ENCODE measurements around the gene PKD1L1.

The PKD1L1 gene

GRCh38 chr7:47901542-47901941, 46.7 kb downstream of the PKD1L1 start:
- no peak for DNase-seq

DNA sequence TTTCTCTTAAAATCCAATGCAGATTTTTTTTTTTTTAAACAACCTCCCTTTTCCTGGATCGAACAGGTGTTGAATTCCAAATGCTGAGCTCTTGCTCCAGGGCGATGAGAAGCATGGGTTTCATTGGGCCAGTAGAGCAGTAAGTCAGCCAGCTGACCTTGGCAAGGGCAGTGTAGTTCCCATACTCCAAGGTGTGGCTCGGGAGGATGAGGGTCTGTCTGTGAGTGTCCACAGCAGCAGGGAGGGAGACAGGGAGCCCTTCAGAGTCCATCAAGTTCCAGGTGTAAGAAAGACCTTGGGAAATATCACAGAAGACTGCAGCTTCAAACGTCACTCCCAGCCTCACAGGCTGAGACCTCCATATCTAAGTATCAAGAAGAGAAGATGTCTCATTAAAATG, 50.4 kb downstream of the PKD1L1 start:
- no peak for DNase-seq

GRCh38 chr7:47896809-47897423, 51.4 kb downstream of the PKD1L1 start:
- DNase-seq, result no peak

GRCh38 chr7:47895026-47895425, 53.2 kb downstream of the PKD1L1 start:
- no peak for DNase-seq

DNA sequence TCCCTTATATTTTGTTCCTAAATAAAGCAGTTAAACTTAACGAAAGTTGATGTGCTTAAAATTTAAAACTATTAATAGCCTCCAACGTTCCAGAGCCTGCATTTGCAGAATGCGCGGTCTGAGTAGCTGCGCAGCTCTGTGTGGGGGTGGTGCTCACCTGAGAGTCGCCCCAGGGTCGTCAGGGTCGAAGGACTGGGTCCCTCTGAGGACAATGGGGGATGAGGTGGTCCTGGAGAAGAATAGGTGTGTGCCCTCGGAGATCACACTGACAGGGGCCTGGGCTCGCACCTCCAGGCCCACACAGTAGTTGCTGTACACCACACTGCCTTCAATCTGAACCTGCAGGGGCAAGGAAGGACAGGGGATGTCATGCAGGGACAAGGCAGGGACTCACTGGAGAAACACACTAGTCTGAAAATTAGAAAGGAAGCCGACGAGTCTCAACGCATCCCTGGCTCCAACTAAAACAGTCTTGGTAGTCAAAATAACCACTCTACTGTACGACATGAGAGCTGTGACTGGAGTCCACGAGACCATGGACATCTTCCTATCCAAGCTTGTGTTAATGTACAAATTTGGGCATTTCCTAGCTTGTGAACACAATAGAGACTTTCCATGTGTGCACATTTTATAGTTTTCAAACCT, 54.4 kb downstream of the PKD1L1 start:
- DNase-seq, result no peak

DNA sequence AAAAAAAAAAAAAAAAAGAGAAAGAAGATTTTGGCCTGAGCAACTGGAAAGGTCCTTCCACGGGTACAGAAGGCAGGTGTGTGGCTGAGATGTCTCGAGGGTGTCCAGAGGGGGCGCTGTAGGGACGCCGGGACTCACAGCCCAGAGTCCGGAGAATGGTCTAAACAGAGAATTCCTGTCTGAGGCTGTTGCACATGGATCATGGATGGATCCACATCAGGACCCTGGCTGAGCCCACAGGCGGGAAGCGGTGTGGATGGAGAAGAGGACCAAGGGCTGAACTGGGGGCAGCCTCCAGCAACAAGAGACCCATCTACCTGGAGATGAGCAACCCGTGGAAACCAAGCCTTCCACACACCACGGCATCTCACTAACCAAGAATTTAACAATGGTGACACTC, 55.0 kb downstream of the PKD1L1 start:
- no peak for DNase-seq

DNA sequence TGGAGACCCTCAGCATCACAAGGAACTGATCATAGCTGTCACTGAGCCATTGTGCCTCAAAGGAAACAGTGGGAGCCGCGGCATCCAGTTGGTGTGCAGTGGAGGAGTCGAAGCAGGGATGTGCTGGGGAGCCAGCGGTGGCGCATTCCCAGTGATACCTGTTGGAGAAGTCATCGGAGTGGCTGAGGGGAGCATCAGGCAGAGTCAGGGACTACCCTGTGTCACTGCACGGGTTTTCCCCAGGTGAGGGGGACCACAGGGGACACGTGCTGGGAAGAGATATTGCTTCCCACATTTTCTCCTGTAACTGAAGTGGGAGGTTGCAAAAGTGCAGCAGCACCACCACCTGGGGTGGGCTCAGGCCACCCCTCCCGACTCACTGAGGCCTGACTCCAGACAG, 57.7 kb downstream of the PKD1L1 start:
- DNase-seq, result no peak

- no peak for DNase-seq
These were observed 58.1 kb downstream of the PKD1L1 start for GRCh38 chr7:47890125-47890524.

DNA sequence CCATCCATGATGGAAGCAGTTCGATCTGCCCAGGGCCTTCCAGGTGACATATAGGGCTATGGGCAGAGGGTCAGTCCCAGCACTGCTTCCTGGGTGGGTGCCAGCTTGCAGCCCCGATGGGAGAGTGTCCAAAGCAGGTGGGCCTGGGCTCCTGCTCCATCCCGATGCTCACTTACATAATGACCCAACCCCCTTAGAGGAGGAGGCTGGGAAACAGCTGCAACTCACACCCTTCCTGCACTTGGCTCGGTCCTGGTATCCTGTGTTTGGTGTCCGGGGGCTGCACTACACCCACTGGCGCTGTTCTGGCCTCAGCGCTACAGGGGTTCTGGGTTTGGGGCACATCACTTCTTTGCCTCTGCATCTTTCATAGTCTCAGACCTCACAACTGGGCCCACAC, 58.5 kb downstream of the PKD1L1 start:
- no peak for DNase-seq

GRCh38 chr7:47888371-47889265, 59.6 kb downstream of the PKD1L1 start:
- DNase-seq, result no peak

GRCh38 chr7:47887016-47887640, 61.1 kb downstream of the PKD1L1 start:
- no peak for DNase-seq

GRCh38 chr7:47885987-47886811, 62.1 kb downstream of the PKD1L1 start:
- no peak for DNase-seq

DNA sequence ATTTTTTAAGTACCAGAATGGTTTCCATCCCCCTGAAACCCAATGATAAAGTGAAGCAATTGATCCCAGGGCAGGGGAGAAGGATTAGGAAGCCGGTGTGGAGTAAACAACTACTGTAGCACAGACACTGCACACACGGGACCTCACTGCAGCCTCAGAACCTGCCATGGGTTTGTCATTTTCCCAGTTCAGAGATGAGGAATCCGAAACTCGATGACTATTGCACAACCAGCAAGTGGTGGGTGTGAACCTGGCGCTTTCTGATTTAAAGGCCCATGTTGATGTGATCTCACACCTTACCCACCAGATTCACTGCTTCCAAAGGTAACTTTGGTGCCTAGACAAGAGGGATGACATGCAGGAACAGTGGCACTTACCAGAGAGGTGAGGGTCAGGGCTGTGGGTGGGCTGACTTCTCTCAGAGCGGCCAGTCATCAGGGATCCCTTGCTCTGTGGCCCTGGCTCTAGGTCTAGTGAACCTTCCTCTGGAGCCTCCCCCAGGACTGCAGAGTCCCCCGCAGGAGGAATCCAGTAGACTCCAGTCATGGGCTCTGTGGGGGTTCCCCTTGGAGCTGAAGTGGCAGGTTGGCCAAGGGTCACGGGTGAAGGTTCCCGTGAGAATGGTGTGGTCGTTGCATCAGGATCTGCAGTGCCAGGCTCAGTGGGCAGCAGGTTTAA, 62.8 kb downstream of the PKD1L1 start:
- DNase-seq, result no peak

DNA sequence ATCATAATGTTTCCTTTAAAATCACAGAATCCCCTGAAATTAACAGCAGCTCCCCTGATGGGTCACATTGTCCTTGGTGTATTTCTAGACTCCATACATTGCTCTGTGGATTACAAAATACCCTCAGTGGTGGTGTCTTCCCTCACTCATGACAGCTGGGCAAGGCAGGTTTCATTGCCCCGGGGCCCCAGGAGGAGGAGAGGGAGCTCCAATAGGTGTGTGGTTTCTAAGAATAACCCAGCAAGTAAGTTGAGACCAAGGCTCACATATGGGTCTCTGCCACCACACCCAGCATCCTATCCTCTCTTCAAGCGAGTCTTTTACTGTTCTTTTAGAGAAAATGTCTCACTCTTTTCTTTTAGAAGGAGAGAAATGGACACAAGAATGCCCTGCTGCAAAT, 63.6 kb downstream of the PKD1L1 start:
- DNase-seq, result no peak

- DNase-seq, result no peak
These were observed 65.6 kb downstream of the PKD1L1 start for GRCh38 chr7:47882635-47883034.

DNA sequence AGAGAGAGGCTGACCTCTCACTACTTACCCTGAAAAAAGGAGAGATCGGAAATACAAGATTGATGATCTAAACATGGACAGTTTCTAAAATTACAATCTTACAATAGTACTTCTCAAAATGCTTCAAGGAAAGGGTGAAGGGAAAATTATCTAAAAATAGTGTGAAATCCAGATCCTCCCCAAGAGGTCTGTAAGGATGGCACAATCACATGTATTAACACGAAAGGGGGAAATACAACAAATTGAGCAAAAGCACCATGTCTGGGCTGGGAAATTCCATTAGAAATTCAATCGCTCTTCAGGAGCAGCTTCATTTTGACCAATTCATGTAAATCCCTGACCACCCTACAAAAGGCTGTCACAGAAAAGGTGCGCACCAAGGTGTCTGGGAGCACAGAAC, 67.0 kb downstream of the PKD1L1 start:
- DNase-seq, result no peak

DNA sequence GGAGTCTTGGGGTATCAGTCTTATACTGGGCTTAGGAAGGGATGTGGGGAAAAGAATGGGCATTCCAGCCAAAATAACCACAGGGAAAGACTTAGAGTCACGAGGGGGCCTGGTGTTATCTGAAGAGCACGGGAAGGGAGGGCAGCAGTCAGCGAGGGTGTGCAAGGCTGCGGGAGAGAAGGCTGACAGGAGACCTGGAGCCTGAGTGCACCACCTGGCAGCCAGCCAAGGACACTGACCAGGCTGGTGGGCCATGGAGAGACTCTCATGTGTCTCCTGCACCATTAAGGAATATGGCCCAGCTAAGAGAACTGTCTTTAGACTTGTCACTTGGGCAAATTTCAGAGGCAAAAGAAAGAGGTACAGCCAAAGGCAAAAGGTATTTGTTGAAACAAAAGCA, 69.6 kb downstream of the PKD1L1 start:
- no peak for DNase-seq

DNA sequence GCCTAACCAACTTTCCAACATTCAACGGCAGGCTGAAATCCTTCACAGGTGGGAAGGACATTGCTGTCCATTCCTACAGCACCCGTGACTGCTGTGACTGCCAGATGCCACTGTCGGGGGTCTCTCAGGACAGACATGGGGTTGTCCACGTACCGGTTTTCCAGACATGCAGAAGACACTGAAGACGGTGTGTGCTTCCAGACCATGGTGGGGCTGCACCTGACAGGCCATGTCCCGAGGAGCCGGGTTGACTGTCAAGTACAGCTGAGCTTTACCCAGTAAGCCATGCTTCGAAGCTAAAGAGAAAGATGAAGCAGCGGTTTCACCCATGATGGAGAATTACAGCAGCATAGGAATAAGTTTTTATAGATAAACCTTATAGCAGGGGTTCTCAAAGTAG, 70.9 kb downstream of the PKD1L1 start:
- DNase-seq, result no peak

DNA sequence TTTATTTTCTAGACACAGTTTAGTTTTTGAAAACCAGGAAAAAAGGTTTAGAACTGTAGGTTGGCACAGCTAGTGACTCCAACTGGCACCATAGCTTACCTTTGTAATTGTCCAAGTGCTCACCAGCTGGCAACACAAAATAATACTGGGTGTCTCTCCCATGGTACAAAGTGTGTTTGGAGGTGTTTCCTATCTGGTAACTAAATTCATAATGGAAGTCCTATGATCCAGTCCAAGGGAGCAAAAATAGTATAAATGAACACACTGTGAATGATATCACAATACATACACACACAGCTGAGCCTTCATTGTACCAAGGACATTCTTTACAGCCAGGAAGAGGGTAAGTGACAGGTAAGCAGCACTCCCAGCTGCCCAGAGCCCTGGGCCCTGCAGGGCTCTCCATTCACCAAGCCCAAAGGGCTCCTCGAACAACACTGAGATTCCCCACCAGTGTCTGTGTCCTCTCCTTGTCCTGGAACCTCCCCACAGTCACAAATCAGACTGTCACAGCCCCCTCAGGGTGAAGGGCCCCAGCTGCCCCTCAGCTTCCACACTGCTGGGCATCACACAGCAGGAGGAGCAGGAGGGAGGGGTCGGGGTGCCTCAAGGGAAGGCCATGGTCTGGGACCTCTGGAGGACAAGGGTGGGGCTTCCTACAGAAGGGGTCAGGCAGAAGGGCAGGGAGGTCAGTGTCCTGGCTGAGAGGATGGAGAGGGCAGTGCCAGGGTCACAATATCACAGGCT, 72.1 kb downstream of the PKD1L1 start:
- no peak for DNase-seq

GRCh38 chr7:47875406-47875805, 72.9 kb downstream of the PKD1L1 start:
- no peak for DNase-seq

DNA sequence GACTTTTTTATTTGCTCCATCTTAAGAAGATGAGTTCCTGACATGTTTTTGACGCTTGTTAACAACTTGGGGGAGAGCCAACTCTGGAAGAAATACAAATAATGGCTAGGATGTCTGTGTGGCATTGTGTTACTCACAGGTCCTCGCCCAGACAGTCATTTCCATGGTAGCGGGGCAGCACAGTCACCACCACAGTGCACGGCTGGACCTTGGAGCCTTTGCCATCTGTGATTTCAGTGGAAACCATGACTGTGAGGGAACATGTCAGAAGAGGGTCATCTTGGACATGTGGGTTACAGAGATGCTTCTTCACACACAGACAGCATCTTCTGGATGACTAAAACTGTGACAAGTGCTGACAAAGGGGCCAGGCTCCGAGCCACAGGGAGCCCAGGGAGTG, 74.5 kb downstream of the PKD1L1 start:
- DNase-seq, result no peak

Measured in NCI-H226 (cell line).